Measurements from ENCODE around the gene HOMER3.

Gene HOMER3

DNA sequence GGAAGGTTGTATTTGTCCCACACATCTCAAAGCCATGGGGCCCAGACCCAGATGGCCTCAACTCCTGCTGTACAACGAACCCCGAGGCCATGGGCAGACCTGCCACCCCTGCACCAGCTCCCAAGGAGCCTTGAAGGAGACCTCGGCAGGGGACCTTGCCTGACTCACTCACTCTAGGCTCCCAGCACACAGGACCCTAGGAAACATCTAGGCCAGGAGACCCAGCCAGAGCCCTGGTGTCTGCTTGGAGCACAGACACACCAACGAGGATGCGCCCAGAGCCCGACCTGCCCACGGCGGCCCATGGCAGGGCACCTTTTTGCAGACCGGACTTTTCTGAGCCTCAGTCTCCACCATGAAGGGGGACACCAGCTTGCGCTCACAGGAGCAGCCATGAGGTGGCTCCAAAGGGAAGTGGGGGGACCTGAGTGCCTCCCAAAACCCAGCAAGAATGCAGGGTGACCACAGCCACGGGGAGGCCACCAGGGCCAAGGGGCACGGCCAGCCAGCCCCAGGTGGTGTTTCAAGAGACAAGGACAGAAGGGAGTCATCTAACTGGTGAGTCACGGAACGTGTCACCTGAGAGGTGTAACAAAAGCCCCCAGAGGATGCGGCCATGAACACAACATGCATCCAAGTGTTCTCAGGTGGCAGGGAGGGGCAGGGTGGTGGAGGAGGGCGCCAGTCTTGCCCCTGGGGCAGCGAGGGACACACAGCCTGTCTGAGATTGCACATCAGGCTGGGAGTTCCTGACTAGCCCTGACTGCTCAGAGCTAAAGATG lies 40.1 kb downstream of the HOMER3 start:
- DNase-seq (ENCODE audit: low spot score): no peak

DNA sequence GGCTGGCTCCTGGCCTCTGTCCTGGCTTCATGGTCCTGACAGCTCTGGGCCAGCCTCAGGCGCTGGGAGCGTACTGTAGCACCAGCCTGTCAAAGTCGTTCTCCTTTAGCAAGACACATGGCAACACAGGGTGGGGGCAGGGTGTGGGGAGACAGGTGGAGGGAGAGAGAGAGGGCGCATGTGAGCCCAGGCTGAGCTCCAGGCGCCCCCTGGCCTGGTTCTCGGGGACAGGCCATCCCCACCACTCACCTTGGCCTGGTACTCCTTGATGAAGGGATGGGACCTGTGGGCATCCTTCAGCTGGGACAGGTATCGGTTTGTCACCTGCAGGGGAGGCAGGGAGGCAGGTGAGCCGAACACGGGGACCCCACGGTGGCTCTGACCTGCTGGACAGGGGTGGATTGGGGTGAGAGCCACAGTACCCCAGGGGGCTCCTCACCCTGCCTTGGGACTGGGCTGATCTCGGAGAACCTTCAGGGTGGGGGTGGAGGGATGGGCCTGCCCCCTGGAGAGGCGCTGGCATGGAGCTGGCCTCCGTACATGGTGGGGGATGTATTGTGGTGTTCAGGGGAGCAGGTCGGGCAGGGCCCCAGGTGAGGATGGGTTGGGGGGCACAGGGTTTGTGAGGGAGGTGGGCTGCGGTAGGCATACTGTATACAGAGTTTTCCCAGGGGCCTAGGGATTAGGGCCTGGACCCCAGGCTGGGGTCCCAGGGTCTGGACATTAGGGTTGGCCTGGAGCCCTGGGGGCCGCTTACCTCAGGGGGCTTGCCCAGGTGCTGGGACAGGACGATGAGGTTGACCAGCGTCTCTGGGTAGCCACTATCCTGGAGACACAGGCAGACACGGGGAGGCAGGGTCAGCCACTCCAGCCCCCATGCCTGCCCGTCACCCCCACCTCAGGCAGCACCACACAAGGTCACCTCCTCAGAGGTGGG lies 41.1 kb downstream of the HOMER3 start:
- DNase-seq (ENCODE audit: low spot score): no peak

GRCh38 chr19:18898607-18899408 lies 42.2 kb downstream of the HOMER3 start:
- DNase-seq (ENCODE audit: low spot score): peak; percentile 88

GRCh38 chr19:18898081-18898606 lies 42.9 kb downstream of the HOMER3 start:
- peak; percentile 55 for DNase-seq (ENCODE audit: low spot score)

DNA sequence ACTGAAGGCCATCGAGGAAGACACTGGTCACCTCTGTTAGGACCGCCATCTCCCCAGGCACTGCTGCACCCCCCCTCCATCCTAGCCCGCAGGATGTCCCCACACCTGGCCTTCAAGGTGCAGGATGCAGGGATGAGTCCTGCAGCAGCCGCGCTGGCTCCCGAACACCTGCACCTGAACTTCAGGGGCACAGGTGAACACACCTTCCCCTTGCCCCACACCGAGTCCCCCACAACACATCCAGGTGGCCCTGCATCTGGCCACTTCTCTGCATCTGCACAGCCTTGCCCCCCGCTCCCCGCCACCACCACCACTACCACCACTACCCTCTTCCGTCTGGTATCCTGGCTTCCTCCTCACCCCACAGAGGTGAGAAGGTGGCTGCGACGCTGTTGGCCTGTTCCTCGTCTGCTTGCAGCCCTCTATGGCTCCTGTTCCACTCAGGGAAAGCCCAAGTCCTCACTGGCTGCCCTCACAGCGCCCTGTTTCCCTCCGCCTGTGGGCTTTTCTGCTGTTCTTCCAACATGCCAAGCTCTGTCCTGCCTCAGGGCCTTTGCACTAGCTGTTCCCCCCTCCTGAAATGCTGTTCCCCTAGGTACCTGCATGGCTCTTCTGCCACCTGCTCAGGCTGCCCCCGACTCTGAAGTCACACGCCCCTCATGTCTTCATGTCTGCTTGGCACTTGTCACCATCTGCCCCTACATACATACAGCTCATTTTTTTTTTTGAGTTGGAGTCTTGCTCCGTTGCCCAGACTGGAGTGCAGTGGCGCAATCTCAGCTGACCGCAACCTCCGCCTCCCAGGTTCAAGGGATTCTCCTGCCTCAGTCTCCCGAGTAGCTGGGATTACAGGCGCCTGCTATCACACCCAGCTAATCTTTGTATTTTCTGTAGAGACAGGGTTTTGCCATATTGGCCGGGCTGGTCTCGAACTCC lies 43.7 kb downstream of the HOMER3 start:
- no peak for DNase-seq (ENCODE audit: low spot score)

DNA sequence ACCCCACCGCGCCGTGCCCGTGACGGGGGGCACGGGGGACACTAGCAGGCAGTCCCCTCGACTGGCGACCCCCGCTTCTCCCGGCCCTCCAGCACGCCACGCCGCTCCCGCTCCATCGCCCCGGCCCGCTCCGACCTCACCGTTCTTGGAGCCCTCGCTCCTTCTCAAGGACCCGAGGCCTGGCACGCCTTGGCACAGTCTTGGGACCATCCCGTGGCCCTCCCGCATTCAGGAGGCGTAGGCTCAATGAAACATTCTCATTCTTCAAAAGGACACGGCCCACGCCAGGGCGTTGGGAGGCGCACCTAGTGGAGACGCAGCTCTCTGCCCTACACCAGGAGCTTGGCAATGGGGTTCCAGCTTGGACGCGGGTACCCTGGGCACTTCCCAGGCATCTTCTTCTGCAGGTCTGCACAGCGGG lies 44.6 kb downstream of the HOMER3 start:
- no peak for DNase-seq (ENCODE audit: low spot score)

DNA sequence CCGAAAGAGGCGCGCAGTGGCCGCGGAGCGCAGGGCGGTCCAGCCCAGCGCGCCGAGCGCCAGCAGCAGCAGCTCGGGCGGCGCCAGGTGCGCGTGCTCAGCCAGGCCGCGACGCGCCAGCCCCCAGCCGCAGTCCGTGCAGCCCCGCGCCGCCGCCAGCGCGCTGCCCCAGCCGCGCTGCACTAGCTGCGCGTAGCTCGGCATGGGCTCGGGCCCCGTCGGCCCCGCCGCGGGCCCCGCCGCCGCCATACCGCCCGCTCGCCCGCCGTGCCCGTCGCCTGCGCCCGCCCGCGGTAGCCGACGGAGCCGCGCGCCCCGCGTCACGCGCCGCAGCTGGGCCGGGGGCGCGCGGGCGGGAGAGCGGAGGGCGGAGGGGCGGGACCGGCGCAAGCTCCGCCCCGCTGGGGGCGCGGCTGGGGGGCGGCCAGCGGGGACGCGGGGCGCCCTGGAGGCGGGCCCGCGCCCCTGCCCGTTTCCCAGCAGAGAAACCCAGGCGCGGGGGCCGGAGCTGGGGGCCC lies 45.1 kb downstream of the HOMER3 start, which contains the start of gene CERS1:
Gene CERS1 (minus strand): TSS at position 335 of the 518 bp plus-strand sequence. CDS start 86 bp downstream, at position 249.
- peak; percentile 87 for DNase-seq (ENCODE audit: low spot score)

- peak; percentile 100 for DNase-seq (ENCODE audit: low spot score)
Measured at GRCh38 chr19:18895038-18895823, 45.8 kb downstream of the HOMER3 start.

- no peak for DNase-seq (ENCODE audit: low spot score)
Measured at GRCh38 chr19:18894254-18895037, 46.6 kb downstream of the HOMER3 start.

DNA sequence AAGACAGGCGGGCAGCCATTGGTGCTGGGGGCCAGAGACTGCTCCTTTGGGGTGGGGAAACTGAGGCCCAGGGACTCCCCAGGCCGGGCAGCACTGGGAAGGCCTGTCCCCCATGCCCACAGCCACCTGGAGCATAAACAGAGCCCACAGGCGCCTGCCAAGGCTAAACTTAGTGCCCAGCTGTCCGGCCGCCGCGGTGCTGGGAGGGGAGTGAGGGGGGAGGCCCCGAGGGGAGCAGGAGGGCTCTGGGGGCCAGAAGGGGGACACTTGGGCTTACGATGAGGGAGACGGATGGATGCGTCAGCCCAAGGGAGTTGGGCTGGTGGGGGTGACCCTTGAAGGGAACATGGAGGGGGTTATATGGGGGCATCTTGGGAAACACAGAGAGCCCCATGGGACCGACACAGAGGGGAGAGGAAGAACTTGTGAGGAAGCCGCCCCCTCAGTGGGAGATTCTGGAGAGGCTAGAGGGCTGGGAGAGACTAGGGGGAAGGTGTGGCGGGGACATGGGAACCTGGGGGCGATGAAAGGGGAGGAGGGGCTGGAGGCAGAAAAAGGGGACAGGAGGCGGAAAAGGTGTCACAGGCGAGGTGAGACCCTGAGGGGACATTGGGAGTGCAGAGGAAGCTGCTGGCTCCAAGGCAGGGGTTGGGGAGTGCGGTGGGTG lies 47.3 kb downstream of the HOMER3 start:
- DNase-seq (ENCODE audit: low spot score): no peak

DNA sequence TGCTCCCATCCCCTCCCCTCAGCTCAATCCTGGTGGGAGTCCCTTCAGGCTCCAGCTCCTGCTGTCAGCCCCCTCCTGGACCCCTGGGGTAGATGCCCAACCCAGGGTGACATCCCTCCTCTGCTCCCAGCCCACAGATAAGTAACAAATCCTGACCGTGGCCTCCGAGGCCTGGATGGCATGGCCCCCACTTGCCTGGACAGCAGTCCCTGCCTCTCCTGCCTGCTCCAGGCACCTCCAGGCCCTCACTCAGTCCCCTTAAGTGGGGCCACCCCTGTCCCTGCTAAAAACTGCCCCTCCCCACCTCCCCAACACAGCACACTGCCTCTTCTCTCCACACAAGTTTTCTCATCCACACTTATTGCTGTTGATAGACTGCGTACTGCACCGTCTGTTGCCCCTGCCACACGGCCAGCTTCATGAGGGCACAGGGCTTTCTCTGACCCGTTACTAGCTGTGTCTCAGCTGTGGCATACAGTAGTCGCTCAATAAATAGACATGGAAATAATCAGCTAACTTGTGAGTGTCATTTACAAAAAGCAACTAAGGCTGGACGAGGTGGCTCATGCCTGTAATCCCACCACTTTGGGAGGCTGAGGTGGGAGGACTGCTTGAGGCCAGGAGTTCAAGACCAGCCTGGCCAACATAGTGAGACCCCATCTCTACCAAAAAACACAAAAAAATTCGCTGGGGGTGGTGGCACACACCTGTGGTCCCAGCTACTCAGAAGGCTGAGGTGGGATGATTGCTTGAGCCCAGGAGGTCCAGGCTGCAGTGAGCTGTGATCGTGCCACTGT lies 50.9 kb downstream of the HOMER3 start:
- DNase-seq (ENCODE audit: low spot score): no peak

DNA sequence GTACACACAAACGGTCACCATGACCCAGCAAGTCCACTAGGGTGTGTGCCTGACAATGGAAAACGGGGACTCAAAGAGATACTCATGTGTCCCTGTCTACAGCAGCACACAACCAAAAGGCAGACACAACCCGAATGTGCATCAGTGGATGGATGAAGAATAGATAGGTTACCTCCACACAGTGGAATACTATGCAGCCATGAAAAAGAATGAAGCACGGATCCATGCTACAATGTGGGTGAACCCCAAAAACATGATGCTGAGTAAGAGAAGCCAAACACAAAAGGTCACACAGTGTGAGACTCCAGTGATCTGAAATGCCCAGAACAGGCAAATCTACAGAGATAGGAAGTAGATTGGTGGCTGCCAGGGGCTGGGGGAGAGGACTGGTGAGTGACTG lies 54.0 kb downstream of the HOMER3 start:
- no peak for DNase-seq (ENCODE audit: low spot score)

- DNase-seq (ENCODE audit: low spot score): no peak
Measured at GRCh38 chr19:18883526-18884304, 57.3 kb downstream of the HOMER3 start.

DNA sequence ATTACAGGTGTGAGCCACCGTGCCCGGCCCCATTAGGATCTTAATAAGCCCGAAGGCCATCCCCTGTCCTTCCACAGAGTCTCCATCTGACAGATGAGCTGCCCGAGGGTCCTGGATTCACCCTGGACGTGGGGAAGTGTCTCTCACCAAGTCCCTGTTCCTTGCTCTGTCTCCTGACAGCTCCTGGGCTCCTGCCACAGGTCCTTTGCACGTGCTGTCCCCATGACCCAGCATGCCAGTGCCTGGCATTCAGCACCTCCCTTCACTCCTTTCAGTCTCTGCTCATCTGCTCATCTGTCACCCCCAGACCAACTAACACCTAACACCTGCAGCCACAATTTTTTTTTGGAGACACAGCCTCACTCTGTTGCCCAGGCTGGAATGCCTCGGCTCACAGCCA lies 59.5 kb downstream of the HOMER3 start:
- no peak for DNase-seq (ENCODE audit: low spot score)

DNA sequence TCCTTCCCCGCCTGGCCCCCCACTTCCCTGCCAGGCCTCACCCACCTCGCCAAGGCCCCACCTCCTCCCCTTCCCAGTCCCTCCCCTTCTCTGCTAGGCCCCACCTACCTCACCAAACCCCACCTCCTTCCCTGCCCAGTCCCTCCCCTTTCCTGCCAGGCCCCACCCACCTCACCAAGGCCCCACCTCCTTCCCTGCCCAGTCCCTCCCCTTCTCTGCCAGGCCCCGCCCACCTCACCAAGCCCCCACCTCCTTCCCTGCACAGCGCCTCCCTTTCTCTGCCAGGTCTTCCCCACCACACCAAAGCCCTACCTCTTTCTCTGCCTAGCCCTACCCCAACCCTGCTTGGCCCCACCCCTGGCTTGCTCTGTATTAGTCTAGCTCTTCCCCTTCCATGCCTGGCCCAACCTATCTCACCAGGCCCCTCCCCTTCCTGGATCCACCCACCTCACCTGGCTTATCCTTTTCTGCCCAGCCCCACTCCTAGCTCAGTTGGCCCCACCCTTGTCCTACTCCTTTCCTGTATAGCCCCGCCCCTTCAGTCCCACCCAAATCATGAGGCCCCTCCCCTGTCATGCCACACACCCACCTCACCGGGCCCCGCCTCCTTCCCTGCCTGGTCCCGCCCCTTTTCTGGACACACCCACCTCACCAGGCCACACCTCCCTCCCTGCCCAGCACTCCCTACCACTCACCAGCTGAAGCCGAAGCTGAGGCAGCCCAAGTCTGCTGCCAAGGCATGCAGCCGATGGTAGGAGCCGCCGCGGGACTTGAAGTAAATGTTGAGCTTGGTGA lies 61.2 kb downstream of the HOMER3 start:
- no peak for DNase-seq (ENCODE audit: low spot score)

All from HuH-7 (cell line).